HepG2 (cell line): ENCODE results near the gene GPR107. TPM values are rescaled to one million over a fixed set of nuclear protein-coding genes. Genes with fewer than 3 reads are reported as not detected.
A peak's percentile ranks its signal among the peaks of the same experiment; 100 is the strongest.

Experiments
- DZIP1 ChIP-seq: sonication (generic); formaldehyde crosslinking; IDR thresholded peaks from 2 replicates; pipeline ENCODE4 v1.5.0; 2020; ENCODE audit warnings: mild to moderate bottlenecking, missing genetic modification reagents
- ETV5 ChIP-seq: IDR thresholded peaks from 2 replicates; pipeline ENCODE4 v1.6.1; 2018; ENCODE audit warnings: missing biosample characterization, missing genetic modification reagents, inconsistent platforms, borderline replicate concordance
- KAT8 ChIP-seq: IDR thresholded peaks from 2 replicates; pipeline ENCODE4 v1.6.1; 2016; ENCODE audit warnings: missing genetic modification reagents, missing compliant biosample characterization
- KLF16 ChIP-seq, 2 experiments: sonication (generic) in 1 of 2; formaldehyde crosslinking in 1 of 2; IDR thresholded peaks; 2 replicates each; pipeline versions ENCODE4 v1.6.1 to v1.8.0; 2016 to 2023; ENCODE audit warnings: missing genetic modification reagents in 2 of 2, missing compliant biosample characterization in 1 of 2
- MYNN ChIP-seq: sonication (generic); formaldehyde crosslinking; IDR thresholded peaks from 2 replicates; pipeline ENCODE4 v1.4.0; 2020; ENCODE audit warnings: mild to moderate bottlenecking, low read depth, missing genetic modification reagents
- PAXIP1 ChIP-seq: sonication (generic); formaldehyde crosslinking; conservative IDR thresholded peaks from 2 replicates; pipeline ENCODE4 v1.4.0; 2020; ENCODE audit warnings: mild to moderate bottlenecking, missing genetic modification reagents, moderate library complexity
- PRMT3 ChIP-seq: sonication (generic); formaldehyde crosslinking; IDR thresholded peaks from 2 replicates; pipeline ENCODE4 v1.8.1; 2022; ENCODE audit warnings: low read depth, mild to moderate bottlenecking, moderate library complexity, missing genetic modification reagents, borderline replicate concordance
- TAF15 ChIP-seq: fragments of 200-400 bp; formaldehyde crosslinking; IDR thresholded peaks from one replicate; pipeline ENCODE4 v1.6.1; 2018; ENCODE audit warnings: mild to moderate bottlenecking, low read depth, low read length; ENCODE audit not compliant: poor library complexity, severe bottlenecking
- YEATS4 ChIP-seq: sonication (generic); formaldehyde crosslinking; IDR thresholded peaks from 2 replicates; pipeline ENCODE4 v1.4.0; 2020; ENCODE audit warnings: missing genetic modification reagents, borderline replicate concordance
- ZFP36L1 ChIP-seq: sonication (generic); formaldehyde crosslinking; IDR thresholded peaks from 2 replicates; pipeline ENCODE4 v1.8.0; 2022; ENCODE audit warnings: mild to moderate bottlenecking, missing genetic modification reagents, moderate library complexity
- ZMYM2 ChIP-seq: sonication (generic); formaldehyde crosslinking; IDR thresholded peaks from 2 replicates; pipeline ENCODE4 v1.8.0; 2022; ENCODE audit warnings: mild to moderate bottlenecking, missing genetic modification reagents
- ZMYM4 ChIP-seq: sonication (generic); formaldehyde crosslinking; IDR thresholded peaks from 2 replicates; pipeline ENCODE4 v1.8.1; 2023; ENCODE audit warnings: mild to moderate bottlenecking, missing genetic modification reagents
- ZNF317 ChIP-seq: sonication (generic); formaldehyde crosslinking; IDR thresholded peaks from 2 replicates; pipeline ENCODE4 v1.5.0; 2020; ENCODE audit warnings: mild to moderate bottlenecking, missing genetic modification reagents
- ZNF569 ChIP-seq: sonication (generic); formaldehyde crosslinking; IDR thresholded peaks from 2 replicates; pipeline ENCODE4 v1.5.0; 2020; ENCODE audit warnings: mild to moderate bottlenecking, missing genetic modification reagents, moderate library complexity, borderline replicate concordance
- ZNF597 ChIP-seq: sonication (generic); formaldehyde crosslinking; IDR thresholded peaks from 2 replicates; pipeline ENCODE4 v1.5.0; 2020; ENCODE audit warnings: missing genetic modification reagents
- ZNF614 ChIP-seq: IDR thresholded peaks from 2 replicates; pipeline ENCODE4 v1.6.1; 2018; ENCODE audit warnings: missing biosample characterization, missing genetic modification reagents, inconsistent platforms, borderline replicate concordance
- polyA plus RNA-seq, 8 experiments: library from polyadenylated mRNA; depleted of rRNA in 3 of 8; stranded (reverse) in 7 of 8; unstranded in 1 of 8; fragments of >200 nt; fragmentation: Illumina TruSeq in 4 of 8; extraction: Trizol in 4 of 8; gene quantifications; 2 replicates each; pipeline versions ENCODE4 v1.2.1 to v1.2.3, GENCODE V29; 2011 to 2016; ENCODE audit warnings: low read depth in 4 of 8, missing spikeins in 1 of 8, mixed read lengths in 1 of 8; ENCODE audit not compliant: insufficient read depth in 1 of 8
- total RNA-seq, 5 experiments: library from RNA; depleted of rRNA; stranded (reverse); fragments of >200 nt; fragmentation: Illumina TruSeq; extraction: Trizol; gene quantifications; 2 replicates each; pipeline ENCODE4 v1.2.3, GENCODE V29; 2016; ENCODE audit warnings: low read depth in 1 of 5
- TF ChIP-seq, protein P1 (sequence below): sonication (generic); formaldehyde crosslinking; IDR thresholded peaks from 2 replicates; pipeline ENCODE4 v1.4.0; 2020; ENCODE audit warnings: mild to moderate bottlenecking, missing genetic modification reagents

The GPR107 gene
- total and polyA plus RNA-seq, 2 of the 13 experiments (the other 11 are each of a cell fraction or from before 2014, with no cell fraction given) = 22.5 to 24.4 TPM

- TF ChIP-seq, protein P1, sequence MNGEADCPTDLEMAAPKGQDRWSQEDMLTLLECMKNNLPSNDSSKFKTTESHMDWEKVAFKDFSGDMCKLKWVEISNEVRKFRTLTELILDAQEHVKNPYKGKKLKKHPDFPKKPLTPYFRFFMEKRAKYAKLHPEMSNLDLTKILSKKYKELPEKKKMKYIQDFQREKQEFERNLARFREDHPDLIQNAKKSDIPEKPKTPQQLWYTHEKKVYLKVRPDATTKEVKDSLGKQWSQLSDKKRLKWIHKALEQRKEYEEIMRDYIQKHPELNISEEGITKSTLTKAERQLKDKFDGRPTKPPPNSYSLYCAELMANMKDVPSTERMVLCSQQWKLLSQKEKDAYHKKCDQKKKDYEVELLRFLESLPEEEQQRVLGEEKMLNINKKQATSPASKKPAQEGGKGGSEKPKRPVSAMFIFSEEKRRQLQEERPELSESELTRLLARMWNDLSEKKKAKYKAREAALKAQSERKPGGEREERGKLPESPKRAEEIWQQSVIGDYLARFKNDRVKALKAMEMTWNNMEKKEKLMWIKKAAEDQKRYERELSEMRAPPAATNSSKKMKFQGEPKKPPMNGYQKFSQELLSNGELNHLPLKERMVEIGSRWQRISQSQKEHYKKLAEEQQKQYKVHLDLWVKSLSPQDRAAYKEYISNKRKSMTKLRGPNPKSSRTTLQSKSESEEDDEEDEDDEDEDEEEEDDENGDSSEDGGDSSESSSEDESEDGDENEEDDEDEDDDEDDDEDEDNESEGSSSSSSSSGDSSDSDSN = peak; percentile 60; the same call in 1 of the 2 replicates
- TF ChIP-seq DZIP1 (CRISPR knock-in tag) = peak; percentile 35; the same call in 1 of the 2 replicates
- peak; percentile 40; the same call in 1 of the 2 replicates for TF ChIP-seq KAT8 (CRISPR knock-in tag)
- TF ChIP-seq KLF16 (CRISPR knock-in tag; IDR thresholded peaks at IDR 0.05) = peak in 1 of 2 experiments; percentile 60; a peak in 1 of 4 replicates
- no peak for TF ChIP-seq ZMYM2 (CRISPR knock-in tag)
- TF ChIP-seq MYNN (CRISPR knock-in tag) = no peak
- TF ChIP-seq ETV5 (CRISPR knock-in tag) = no peak; the same call in 1 of the 2 replicates
- TF ChIP-seq ZNF317 (CRISPR knock-in tag) = peak; percentile 52
- peak; percentile 82; the same call in 1 of the 2 replicates for TF ChIP-seq ZFP36L1
- TF ChIP-seq TAF15 = no peak
- peak; percentile 47; the same call in 1 of the 2 replicates for TF ChIP-seq ZMYM4
- no peak for TF ChIP-seq ZNF614 (CRISPR knock-in tag)
- TF ChIP-seq YEATS4 (CRISPR knock-in tag) = peak; percentile 19; the same call in 1 of the 2 replicates
- no peak for TF ChIP-seq PRMT3 (CRISPR knock-in tag)
- peak; percentile 77; the same call in 1 of the 2 replicates for TF ChIP-seq ZNF569 (CRISPR knock-in tag)
- TF ChIP-seq PAXIP1 (CRISPR knock-in tag) = no peak; the same call in 1 of the 2 replicates
- TF ChIP-seq ZNF597 = no peak
These were observed 9.8 kb upstream of the GPR107 start (continued) for GRCh38 chr9:130043654-130044623.
